GM23338 (cell line): Measurements from ENCODE around the gene PARVB.

Experiments used
- EZH2 ChIP-seq: fragments of 200-600 bp; sonication (generic); IDR thresholded peaks from one replicate; pipeline ENCODE4 v1.8.0; 2017; ENCODE audit warnings: antibody characterized with exemption, mild to moderate bottlenecking, low read depth; ENCODE audit not compliant: unreplicated experiment
- TF ChIP-seq, protein P1 (sequence below), 2 experiments: fragments of 200-600 bp in 1 of 2; sonication (generic) in 1 of 2; conservative IDR thresholded peaks; 2 replicates each; pipeline versions ENCODE4 v1.5.1 to v1.6.1; 2016 to 2017; ENCODE audit warnings: antibody characterized with exemption in 2 of 2, low read depth in 2 of 2, mild to moderate bottlenecking in 2 of 2, moderate library complexity in 1 of 2

DNA sequence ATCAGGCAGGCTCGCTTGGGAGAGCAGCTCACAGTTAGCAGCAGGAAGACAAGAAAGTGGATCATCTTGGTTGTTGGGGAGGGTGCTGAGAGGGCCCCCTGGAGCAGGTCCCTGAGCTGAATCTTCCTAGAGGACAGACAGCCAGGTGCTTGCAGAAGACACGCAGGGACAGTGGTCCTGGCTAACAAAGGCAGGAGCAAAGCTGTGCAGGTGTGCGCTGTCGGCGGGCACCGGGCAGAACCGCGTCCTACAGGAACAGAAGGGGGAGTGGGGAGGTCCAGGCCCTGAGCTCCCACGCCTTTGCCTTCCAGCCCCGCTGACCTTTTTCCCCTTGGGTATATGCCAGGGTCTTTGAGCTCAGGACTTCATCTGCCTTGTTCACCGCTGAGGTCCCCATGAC lies 30.1 kb upstream of the PARVB start:
- no peak for TF ChIP-seq EZH2
- TF ChIP-seq, protein P1, sequence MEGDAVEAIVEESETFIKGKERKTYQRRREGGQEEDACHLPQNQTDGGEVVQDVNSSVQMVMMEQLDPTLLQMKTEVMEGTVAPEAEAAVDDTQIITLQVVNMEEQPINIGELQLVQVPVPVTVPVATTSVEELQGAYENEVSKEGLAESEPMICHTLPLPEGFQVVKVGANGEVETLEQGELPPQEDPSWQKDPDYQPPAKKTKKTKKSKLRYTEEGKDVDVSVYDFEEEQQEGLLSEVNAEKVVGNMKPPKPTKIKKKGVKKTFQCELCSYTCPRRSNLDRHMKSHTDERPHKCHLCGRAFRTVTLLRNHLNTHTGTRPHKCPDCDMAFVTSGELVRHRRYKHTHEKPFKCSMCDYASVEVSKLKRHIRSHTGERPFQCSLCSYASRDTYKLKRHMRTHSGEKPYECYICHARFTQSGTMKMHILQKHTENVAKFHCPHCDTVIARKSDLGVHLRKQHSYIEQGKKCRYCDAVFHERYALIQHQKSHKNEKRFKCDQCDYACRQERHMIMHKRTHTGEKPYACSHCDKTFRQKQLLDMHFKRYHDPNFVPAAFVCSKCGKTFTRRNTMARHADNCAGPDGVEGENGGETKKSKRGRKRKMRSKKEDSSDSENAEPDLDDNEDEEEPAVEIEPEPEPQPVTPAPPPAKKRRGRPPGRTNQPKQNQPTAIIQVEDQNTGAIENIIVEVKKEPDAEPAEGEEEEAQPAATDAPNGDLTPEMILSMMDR (conservative IDR thresholded peaks at IDR 0.05; ENCODE audit: low read depth in 2 of 2): no peak
